GM20000 (cell line): ENCODE results near the gene TBX18.

ENCODE experiments used
- DNase-seq: peaks from one replicate; pipeline ENCODE4 v3.0.0; 2012; ENCODE audit warnings: low spot score
- CTCF ChIP-seq: IDR thresholded peaks from 2 replicates; pipeline ENCODE4 v1.5.1; 2012; ENCODE audit warnings: mild to moderate bottlenecking, control low read depth; ENCODE audit errors: extremely low read depth, missing control alignments

TBX18 gene

GRCh38 chr6:84779917-84780316, 15.5 kb upstream of the TBX18 start:
- no peak for DNase-seq
- no peak for TF ChIP-seq CTCF

GRCh38 chr6:84779380-84779779, 15.0 kb upstream of the TBX18 start:
- no peak for DNase-seq
- no peak for TF ChIP-seq CTCF

- no peak for DNase-seq
- no peak for TF ChIP-seq CTCF
Observed at GRCh38 chr6:84777888-84778287, 13.5 kb upstream of the TBX18 start.

GRCh38 chr6:84776392-84776791, 12.0 kb upstream of the TBX18 start:
- no peak for TF ChIP-seq CTCF
- no peak for DNase-seq

GRCh38 chr6:84775751-84776150, 11.4 kb upstream of the TBX18 start:
- no peak for DNase-seq
- TF ChIP-seq CTCF = no peak

GRCh38 chr6:84774985-84775284, 10.5 kb upstream of the TBX18 start:
- TF ChIP-seq CTCF = no peak
- DNase-seq = no peak

- TF ChIP-seq CTCF = peak; percentile 78
- DNase-seq = peak; percentile 72
Observed at GRCh38 chr6:84774157-84774984, 10.0 kb upstream of the TBX18 start.
